ENCODE results near the gene MAML2. TPM values are rescaled to one million over a fixed set of nuclear protein-coding genes. Genes with fewer than 3 reads are reported as not detected.

MAML2 gene
- total RNA-seq, 1 experiment from 2014 or later = 2.7 TPM

- Mint-ChIP-seq H3K4me1 (peaks cover 40 to 49% of the 10 kb centered on the region in 2 experiments), H3K27ac (peak overlapping the region in 1 of 3 experiments; percentile 30; a peak in 3 of 7 replicates), H3K36me3 (ENCODE audit: insufficient read depth in 1 of 3, low read depth in 3 of 3) (peaks cover 0 to 4% (median 0%) of the 10 kb centered on the region in 3 experiments; a peak in 1 of 7 replicates), H3K27me3 (ENCODE audit: low read depth) (no peaks in the 10 kb centered on the region), H3K4me3 (no peak overlapping the region), H3K9me3 (no peaks in the 10 kb centered on the region; a peak in 1 of 5 replicates)
- Histone ChIP-seq H2BK120ac (ENCODE audit: low read depth, low read length, poor library complexity, severe bottlenecking) (no peak overlapping the region), H3K9ac (ENCODE audit: extremely low read depth, insufficient read length, low read length) (no peak overlapping the region), H3K79me1 (ENCODE audit: insufficient read depth, low read depth, low read length, poor library complexity, severe bottlenecking) (no peaks in the 10 kb centered on the region), H3K23ac (ENCODE audit: insufficient read length, low read depth, low read length) (no peak overlapping the region), H4K5ac (ENCODE audit: insufficient read length, low read depth, low read length) (no peak overlapping the region), H2BK5ac (ENCODE audit: insufficient read length, low read length) (no peak overlapping the region), H2AFZ (ENCODE audit: low read length) (no peak overlapping the region), H3K9me3 (ENCODE audit: control insufficient read depth, low read depth, low read length) (no peaks in the 10 kb centered on the region), H3K56ac (ENCODE audit: insufficient read length, low read depth, low read length) (no peak overlapping the region), H4K91ac (ENCODE audit: insufficient read length, low read depth, low read length) (no peak overlapping the region), H3K4ac (ENCODE audit: low read depth, low read length) (no peak overlapping the region), H4K20me1 (ENCODE audit: control insufficient read depth, insufficient read depth, insufficient read length) (no peaks in the 10 kb centered on the region), H3K14ac (ENCODE audit: insufficient read depth, low read length) (no peak overlapping the region), H3K23me2 (ENCODE audit: insufficient read length, low read depth, low read length, poor library complexity, severe bottlenecking) (no peaks in the 10 kb centered on the region), H3K27ac (ENCODE audit: insufficient read length, low read depth, low read length) (no peak overlapping the region), H3K27me3 (ENCODE audit: insufficient read depth, low read length) (no peaks in the 10 kb centered on the region), H4K8ac (replicated peaks; ENCODE audit: insufficient read length, low read depth, low read length) (no peak overlapping the region), H3T11ph (ENCODE audit: low read length) (no peak overlapping the region), H2BK12ac (ENCODE audit: insufficient read length, low read depth, low read length) (no peak overlapping the region), H2AK5ac (ENCODE audit: insufficient read length, low read length) (no peak overlapping the region), H2BK15ac (ENCODE audit: low read depth, low read length) (no peak overlapping the region), H3K4me2 (ENCODE audit: insufficient read depth, insufficient read length, low read length) (no peak overlapping the region), H3K4me1 (ENCODE audit: insufficient read depth, low read length) (peaks cover 18% of the 10 kb centered on the region), H3K18ac (ENCODE audit: insufficient read length, low read depth, low read length) (no peak overlapping the region), H3K79me2 (ENCODE audit: insufficient read depth, low read length) (no peaks in the 10 kb centered on the region), H2BK20ac (ENCODE audit: low read depth, low read length, poor library complexity, severe bottlenecking) (no peak overlapping the region)
- TF ChIP-seq, protein P1, sequence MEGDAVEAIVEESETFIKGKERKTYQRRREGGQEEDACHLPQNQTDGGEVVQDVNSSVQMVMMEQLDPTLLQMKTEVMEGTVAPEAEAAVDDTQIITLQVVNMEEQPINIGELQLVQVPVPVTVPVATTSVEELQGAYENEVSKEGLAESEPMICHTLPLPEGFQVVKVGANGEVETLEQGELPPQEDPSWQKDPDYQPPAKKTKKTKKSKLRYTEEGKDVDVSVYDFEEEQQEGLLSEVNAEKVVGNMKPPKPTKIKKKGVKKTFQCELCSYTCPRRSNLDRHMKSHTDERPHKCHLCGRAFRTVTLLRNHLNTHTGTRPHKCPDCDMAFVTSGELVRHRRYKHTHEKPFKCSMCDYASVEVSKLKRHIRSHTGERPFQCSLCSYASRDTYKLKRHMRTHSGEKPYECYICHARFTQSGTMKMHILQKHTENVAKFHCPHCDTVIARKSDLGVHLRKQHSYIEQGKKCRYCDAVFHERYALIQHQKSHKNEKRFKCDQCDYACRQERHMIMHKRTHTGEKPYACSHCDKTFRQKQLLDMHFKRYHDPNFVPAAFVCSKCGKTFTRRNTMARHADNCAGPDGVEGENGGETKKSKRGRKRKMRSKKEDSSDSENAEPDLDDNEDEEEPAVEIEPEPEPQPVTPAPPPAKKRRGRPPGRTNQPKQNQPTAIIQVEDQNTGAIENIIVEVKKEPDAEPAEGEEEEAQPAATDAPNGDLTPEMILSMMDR (conservative IDR thresholded peaks at IDR 0.05) = no peak
- DNase-seq = no peak
Measured at GRCh38 chr11:96200243-96200642, 142.8 kb downstream of the MAML2 start.
